HUES64 (cell line): Measurements from ENCODE around the gene CDH7.

Experiments
- H3K27ac ChIP-seq: 2 replicates; pipeline ENCODE4 v1.7.0; 2013; ENCODE audit warnings: low read depth, low read length, inconsistent platforms
- H3K27me3 ChIP-seq: 2 replicates; pipeline ENCODE4 v1.6.1; 2013; ENCODE audit warnings: mild to moderate bottlenecking, low read length; ENCODE audit not compliant: insufficient read depth
- H3K36me3 ChIP-seq: 2 replicates; pipeline ENCODE4 v1.6.1; 2013; ENCODE audit warnings: mild to moderate bottlenecking, low read length; ENCODE audit not compliant: insufficient read depth
- H3K4me1 ChIP-seq: 2 replicates; pipeline ENCODE4 v1.6.1; 2013; ENCODE audit warnings: mild to moderate bottlenecking, low read length, moderate library complexity; ENCODE audit not compliant: insufficient read depth
- H3K4me3 ChIP-seq: 2 replicates; pipeline ENCODE4 v1.5.1; 2013; ENCODE audit warnings: mild to moderate bottlenecking, low read length, moderate library complexity
- H3K9ac ChIP-seq: 2 replicates; pipeline ENCODE4 v1.6.1; 2013; ENCODE audit warnings: mild to moderate bottlenecking, low read depth, low read length
- H3K9me3 ChIP-seq: 2 replicates; pipeline ENCODE4 v1.6.1; 2013; ENCODE audit warnings: low read depth, low read length; ENCODE audit not compliant: insufficient read depth
- WGBS: fragments of 150-250, 120-280 bp; methylation state at CpG from one replicate; pipeline ENCODE4 v1.1.7; 2013; ENCODE audit warnings: missing lambda C conversion rate; 5-methylcytosine and 5-hydroxymethylcytosine counted together

CDH7 gene

DNA sequence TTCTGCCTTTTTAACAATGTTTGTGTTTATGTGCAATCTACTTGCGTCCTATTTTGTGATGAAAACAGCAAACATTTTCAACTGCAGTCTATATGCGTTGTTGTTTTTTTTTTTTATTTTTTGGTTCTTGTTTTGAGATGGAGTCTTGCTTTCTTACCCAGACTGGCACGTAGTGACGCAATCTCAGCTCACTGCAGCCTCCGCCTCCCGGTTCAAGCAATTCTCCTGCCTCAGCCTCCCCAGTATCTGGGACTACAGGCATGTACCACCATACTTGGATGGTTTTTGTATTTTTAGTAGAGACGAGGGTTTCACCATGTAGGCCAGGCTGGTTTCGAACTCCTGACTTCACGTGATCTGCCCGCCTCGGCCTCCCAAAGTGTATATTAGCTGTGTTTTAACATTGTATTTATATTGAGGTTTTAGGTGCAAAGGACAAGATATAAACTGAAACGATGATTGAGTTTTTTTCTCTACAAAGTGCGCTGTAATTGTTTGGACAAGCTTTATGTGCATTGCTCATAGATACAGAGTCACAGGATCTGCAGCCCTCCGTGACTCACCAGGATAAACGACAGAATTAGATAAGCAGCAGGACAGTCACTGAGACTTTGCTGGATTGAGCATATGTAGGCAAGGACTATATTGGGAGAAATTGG lies 17.4 kb downstream of the CDH7 start:
- Histone ChIP-seq H3K27ac (no peak overlapping the region), H3K36me3 (no peaks in the 10 kb centered on the region), H3K4me3 (no peak overlapping the region), H3K9ac (no peak overlapping the region), H3K9me3 (no peaks in the 10 kb centered on the region), H3K27me3 (no peaks in the 10 kb centered on the region), H3K4me1 (no peaks in the 10 kb centered on the region; the same call in 1 of the 2 replicates)
- 93% methylated on average over 15 of the region's 15 CpGs for WGBS

DNA sequence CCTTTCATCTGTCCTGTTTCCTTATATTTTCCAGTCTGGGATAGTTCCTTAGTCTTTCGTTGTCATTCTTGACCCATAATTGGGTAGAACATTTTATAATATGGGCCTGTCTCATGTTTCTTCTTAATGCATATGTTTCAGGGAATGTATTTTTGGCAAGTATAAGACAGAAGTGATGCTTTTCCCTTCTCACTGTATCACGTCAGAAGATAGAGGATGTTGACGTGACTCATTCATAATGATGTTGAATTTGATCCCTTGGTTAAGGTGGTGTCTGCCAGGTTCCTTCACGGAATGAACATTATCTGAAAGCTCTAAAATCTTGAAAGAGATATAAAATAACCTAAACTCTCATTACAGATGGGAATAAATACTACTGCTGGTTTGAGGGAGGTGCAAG lies 18.8 kb downstream of the CDH7 start:
- Histone ChIP-seq H3K9me3 (no peaks in the 10 kb centered on the region), H3K27ac (no peak overlapping the region), H3K27me3 (no peaks in the 10 kb centered on the region), H3K9ac (no peak overlapping the region), H3K36me3 (no peaks in the 10 kb centered on the region), H3K4me3 (no peak overlapping the region), H3K4me1 (no peaks in the 10 kb centered on the region; the same call in 1 of the 2 replicates)
- WGBS, result 96% methylated on average over 3 of the region's 4 CpGs

DNA sequence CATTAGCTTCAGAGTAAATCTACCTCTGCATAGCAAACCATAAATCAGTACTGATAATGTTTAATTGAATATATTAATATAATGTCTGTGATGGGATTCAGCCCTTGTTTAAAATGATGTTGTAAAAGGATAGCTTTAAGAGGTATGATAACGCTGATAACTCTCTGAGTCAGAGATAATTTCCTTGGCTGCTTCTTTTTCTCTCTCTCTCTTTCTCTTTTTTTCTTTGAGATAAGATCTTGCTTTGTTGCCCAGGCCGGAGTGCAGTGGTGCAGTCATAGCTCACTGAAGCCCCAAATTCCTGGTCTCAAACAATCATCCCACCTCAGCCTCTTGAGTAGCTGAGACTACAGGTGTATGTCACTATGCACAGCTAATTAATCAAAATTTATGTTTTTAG lies 35.7 kb downstream of the CDH7 start:
- H3K9ac ChIP-seq, result no peak overlapping the region
- no peaks in the 10 kb centered on the region for H3K27me3 ChIP-seq
- H3K27ac ChIP-seq, result no peak overlapping the region
- 92% methylated on average over 2 of the region's 2 CpGs for WGBS
- no peaks in the 10 kb centered on the region for H3K4me1 ChIP-seq
- no peaks in the 10 kb centered on the region for H3K36me3 ChIP-seq
- no peaks in the 10 kb centered on the region for H3K9me3 ChIP-seq
- no peak overlapping the region for H3K4me3 ChIP-seq

DNA sequence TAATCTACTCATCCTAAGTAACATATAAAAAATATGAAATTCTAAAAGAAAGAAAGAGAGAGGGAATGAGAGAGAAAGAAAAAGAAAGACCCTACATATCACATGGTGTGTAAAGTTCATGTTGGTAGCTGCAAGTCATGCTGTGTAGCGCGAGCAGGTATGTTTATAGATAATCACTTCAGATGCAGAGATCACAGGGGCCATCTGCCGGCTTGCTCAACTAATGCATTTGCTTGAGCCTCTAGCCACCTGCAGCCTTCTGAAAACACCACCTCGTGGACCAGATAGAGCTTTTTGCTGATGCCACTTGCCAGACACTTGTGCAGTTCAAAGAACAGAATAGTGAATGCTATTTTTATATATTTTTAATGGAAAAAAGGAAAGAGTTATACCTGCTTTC lies 37.6 kb downstream of the CDH7 start:
- no peak overlapping the region for H3K27ac ChIP-seq
- H3K27me3 ChIP-seq, result no peaks in the 10 kb centered on the region
- no peaks in the 10 kb centered on the region for H3K4me1 ChIP-seq
- H3K36me3 ChIP-seq, result no peaks in the 10 kb centered on the region
- H3K9ac ChIP-seq, result no peak overlapping the region
- no peaks in the 10 kb centered on the region for H3K9me3 ChIP-seq
- H3K4me3 ChIP-seq, result no peak overlapping the region
- 91% methylated on average over 4 of the region's 4 CpGs for WGBS

DNA sequence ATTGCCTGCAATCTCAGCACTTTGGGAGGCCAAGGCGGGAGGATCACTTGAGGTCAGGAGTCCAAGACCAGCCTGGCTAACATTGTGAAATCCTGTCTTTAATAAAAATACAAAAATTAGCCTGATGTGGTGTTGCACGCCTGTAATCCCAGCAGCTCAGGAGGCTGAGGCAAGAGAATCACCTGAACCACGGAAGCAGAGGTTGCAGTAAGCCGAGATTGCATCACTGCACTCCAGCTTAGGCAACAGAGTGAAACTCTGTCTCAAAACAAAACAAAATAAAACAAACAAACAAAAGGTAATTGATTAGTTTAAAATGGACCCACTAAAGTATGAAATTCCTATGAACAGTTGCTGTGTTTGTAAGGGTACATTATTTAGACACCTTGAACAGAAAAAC lies 39.8 kb downstream of the CDH7 start:
- H3K27ac ChIP-seq, result no peak overlapping the region
- H3K9ac ChIP-seq, result no peak overlapping the region
- no peaks in the 10 kb centered on the region for H3K9me3 ChIP-seq
- H3K4me1 ChIP-seq, result no peaks in the 10 kb centered on the region
- no peak overlapping the region for H3K4me3 ChIP-seq
- whole genome bisulfite sequencing, result 98% methylated on average over 4 of the region's 4 CpGs
- no peaks in the 10 kb centered on the region for H3K36me3 ChIP-seq
- H3K27me3 ChIP-seq, result no peaks in the 10 kb centered on the region

DNA sequence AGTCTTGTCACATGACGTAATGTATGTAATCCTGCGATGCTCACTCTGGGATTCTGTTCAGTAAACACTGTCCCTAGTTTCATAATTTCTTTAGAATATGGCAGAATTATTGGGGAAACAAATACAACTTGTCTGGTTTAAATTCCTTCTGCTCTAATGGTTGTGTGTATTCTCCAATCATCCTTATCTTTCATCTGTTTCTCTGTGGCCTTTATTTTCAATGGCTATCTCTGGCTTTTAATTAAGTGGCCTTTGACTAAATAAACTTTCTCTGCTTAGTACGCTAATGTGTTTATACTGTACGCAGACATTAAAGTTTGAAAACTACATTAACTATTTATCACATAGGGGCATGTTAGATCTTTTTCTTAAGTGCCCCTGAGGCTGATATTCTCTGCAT lies 40.9 kb downstream of the CDH7 start:
- no peaks in the 10 kb centered on the region for H3K27me3 ChIP-seq
- H3K4me3 ChIP-seq, result no peak overlapping the region
- no peak overlapping the region for H3K9ac ChIP-seq
- no peak overlapping the region for H3K27ac ChIP-seq
- 100% methylated on average over 4 of the region's 4 CpGs for WGBS
- H3K36me3 ChIP-seq, result no peaks in the 10 kb centered on the region
- no peaks in the 10 kb centered on the region for H3K9me3 ChIP-seq
- H3K4me1 ChIP-seq, result no peaks in the 10 kb centered on the region

DNA sequence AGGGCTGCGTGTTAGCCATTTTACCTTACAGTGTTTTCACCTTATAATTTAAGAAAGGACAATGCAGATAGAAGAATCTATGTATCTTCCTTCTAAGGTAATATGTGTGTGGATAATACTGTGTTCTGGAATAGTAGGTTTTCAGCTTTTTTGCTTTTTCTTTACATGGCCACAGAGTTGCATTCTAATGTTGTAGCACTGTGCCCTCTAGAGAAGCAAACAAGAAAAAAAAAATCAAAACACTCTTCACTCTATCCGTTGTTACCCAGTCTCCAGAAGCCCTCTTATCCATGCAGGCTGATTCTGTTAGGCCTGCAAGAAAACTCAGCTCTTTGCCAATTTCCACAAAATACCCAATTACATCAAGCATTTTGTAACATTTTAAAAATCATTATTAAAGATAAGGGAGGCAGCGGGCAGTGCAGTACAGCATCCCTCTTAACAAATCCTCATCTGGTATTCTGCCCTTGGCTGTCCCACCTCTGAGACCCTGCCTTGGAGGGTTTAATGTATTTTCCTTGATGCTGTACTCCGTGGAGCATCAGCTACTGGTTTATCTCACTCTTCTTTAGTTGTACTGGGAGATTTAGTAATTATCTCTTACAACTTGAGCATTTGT lies 41.8 kb downstream of the CDH7 start:
- no peaks in the 10 kb centered on the region for H3K4me1 ChIP-seq
- H3K9me3 ChIP-seq, result no peaks in the 10 kb centered on the region
- H3K36me3 ChIP-seq, result no peaks in the 10 kb centered on the region
- no peak overlapping the region for H3K27ac ChIP-seq
- WGBS, result 83% methylated on average over 3 of the region's 4 CpGs
- no peak overlapping the region for H3K9ac ChIP-seq
- no peak overlapping the region for H3K4me3 ChIP-seq
- H3K27me3 ChIP-seq, result no peaks in the 10 kb centered on the region

DNA sequence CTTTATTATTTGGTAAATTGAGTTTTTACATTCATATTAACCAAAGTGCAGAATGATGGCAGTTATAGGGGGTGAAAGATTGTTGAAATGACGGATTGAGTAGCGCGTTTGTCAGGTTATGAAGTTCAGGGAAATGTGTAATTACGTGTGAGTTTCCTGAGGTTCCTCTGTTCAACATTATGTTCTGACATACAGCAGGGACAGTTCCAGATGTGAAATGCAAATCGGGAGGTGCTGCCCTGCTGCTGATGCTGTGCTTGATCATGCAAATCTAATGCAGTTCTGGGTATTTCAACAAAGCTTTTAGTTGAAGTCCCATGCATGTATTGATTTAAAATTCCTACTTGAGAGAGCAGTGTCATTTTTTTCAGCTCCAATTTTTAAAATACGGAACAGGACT lies 57.9 kb downstream of the CDH7 start:
- H3K4me1 ChIP-seq, result no peaks in the 10 kb centered on the region
- no peaks in the 10 kb centered on the region for H3K27me3 ChIP-seq
- WGBS, result 92% methylated on average over 6 of the region's 6 CpGs
- no peaks in the 10 kb centered on the region for H3K36me3 ChIP-seq
- no peaks in the 10 kb centered on the region for H3K9me3 ChIP-seq
- H3K27ac ChIP-seq, result no peak overlapping the region
- H3K9ac ChIP-seq, result no peak overlapping the region
- H3K4me3 ChIP-seq, result no peak overlapping the region

DNA sequence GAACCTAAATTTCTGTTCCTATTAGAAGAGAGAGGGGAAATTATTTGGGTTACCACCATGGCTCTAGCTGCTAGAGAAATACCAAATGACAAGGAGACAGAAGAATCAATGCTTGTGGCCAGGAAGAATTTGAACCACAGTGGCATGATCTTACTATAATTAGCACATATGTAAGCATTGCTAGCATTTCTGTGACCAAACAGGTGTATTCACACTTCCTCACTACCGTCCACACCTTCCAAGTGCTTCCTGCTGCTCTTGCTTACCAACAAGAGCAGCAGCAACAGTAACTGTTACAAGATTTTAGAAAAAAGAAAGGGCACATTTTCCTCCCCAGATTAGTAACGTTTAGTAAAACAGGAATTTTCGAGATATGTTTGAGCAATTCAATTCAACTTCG lies 60.5 kb downstream of the CDH7 start:
- no peak overlapping the region for H3K27ac ChIP-seq
- H3K36me3 ChIP-seq, result no peaks in the 10 kb centered on the region
- 93% methylated on average over 4 of the region's 4 CpGs for WGBS
- no peaks in the 10 kb centered on the region for H3K27me3 ChIP-seq
- no peaks in the 10 kb centered on the region for H3K9me3 ChIP-seq
- no peak overlapping the region for H3K4me3 ChIP-seq
- H3K9ac ChIP-seq, result no peak overlapping the region
- H3K4me1 ChIP-seq, result no peaks in the 10 kb centered on the region

DNA sequence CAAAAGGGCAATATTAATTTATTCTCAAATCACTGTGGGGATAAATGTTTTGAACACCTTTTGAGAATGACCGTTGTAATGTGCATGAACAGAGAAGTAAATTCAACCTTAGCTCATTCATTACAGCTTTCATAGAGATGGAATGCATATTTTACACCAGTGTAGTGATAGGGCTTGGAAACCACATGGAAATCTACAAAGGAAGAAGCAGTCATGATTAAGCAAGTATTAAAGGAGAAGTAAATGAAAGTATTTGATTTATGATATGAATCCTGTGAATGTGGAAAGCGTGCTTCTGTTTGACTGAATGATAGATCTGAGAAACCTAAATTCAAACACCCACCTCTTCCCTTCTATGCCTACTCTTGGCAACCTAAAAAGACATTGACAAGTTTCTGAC lies 64.7 kb downstream of the CDH7 start:
- Histone ChIP-seq H3K4me3 (no peak overlapping the region), H3K27ac (no peak overlapping the region), H3K9me3 (no peaks in the 10 kb centered on the region), H3K36me3 (no peaks in the 10 kb centered on the region), H3K9ac (no peak overlapping the region), H3K4me1 (no peaks in the 10 kb centered on the region), H3K27me3 (no peaks in the 10 kb centered on the region)
- WGBS, result 100% methylated on average over 1 of the region's 2 CpGs

DNA sequence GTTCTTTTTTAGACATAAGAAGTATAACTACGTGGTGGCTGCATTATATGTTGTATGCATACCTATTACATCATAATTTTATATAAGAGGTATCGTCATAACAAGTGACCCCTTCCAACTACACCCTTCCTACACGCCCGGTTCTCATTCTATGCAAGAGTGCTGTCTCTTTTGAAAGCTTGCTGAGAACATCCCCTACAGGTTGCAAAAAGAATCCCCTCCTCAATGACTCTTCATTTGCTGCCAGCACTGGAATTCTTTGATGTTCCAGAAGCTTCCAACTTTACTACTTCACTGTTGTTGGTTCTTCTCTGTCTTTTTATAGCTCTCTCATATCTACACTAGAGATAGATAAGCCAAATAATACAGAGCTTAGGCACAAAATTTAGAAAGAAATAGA lies 66.4 kb downstream of the CDH7 start:
- H3K27me3 ChIP-seq, result no peaks in the 10 kb centered on the region
- no peak overlapping the region for H3K27ac ChIP-seq
- H3K9me3 ChIP-seq, result no peaks in the 10 kb centered on the region
- no peaks in the 10 kb centered on the region for H3K4me1 ChIP-seq
- H3K9ac ChIP-seq, result no peak overlapping the region
- H3K36me3 ChIP-seq, result no peaks in the 10 kb centered on the region
- H3K4me3 ChIP-seq, result no peak overlapping the region
- WGBS, result 66% methylated on average over 3 of the region's 4 CpGs

DNA sequence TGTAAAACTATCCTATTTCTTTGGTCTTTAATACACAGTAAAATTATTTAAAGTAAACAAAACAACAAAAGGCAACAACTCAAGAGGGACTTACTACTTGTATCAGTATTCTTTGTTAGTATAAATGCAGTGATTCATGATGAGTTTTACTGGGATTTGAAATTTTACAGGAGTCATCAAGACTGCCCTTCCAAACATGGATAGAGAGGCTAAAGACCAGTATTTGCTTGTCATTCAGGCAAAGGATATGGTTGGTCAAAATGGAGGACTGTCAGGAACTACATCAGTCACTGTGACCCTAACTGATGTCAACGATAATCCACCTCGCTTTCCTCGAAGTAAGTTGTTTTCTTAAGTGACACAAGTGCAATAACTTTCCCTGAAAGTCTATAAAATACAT lies 71.1 kb downstream of the CDH7 start:
- Histone ChIP-seq H3K27ac (no peak overlapping the region), H3K9ac (no peak overlapping the region), H3K4me3 (no peak overlapping the region), H3K4me1 (no peaks in the 10 kb centered on the region), H3K9me3 (no peaks in the 10 kb centered on the region), H3K27me3 (no peaks in the 10 kb centered on the region), H3K36me3 (no peaks in the 10 kb centered on the region)
- 91% methylated on average over 3 of the region's 3 CpGs for WGBS
